Cortex of kidney (tissue), 1 donor: ENCODE measurements around the gene RAB34.

Source experiments
- DNase-seq: peaks from one replicate; lab custom pipeline; 2025; lab: John Stamatoyannopoulos, UW

The RAB34 gene

GRCh38 chr17:28717578-28718332, at the start of gene RAB34:
Gene RAB34 (minus strand): TSS chr17:28717868. CDS start chr17:28717266, 602 bp downstream.
- DNase-seq, result no peak

GRCh38 chr17:28765038-28765437, 47.4 kb upstream of the RAB34 start:
- no peak for DNase-seq

- DNase-seq, result no peak
Observed at GRCh38 chr17:28763804-28764266, 46.2 kb upstream of the RAB34 start.

- DNase-seq, result no peak
Observed at GRCh38 chr17:28763137-28763799, 45.6 kb upstream of the RAB34 start.

GRCh38 chr17:28760601-28761562, 43.2 kb upstream of the RAB34 start:
- DNase-seq, result no peak

GRCh38 chr17:28759256-28759865, 41.7 kb upstream of the RAB34 start:
- no peak for DNase-seq

GRCh38 chr17:28758411-28759121, 40.9 kb upstream of the RAB34 start:
- DNase-seq, result no peak

GRCh38 chr17:28756049-28756804, 38.6 kb upstream of the RAB34 start:
- no peak for DNase-seq

- no peak for DNase-seq
Observed at GRCh38 chr17:28755486-28755885, 37.8 kb upstream of the RAB34 start.

GRCh38 chr17:28751600-28752366, 34.1 kb upstream of the RAB34 start:
- DNase-seq, result no peak

GRCh38 chr17:28750178-28751047, 32.7 kb upstream of the RAB34 start:
- no peak for DNase-seq

GRCh38 chr17:28749516-28750177, 32.0 kb upstream of the RAB34 start:
- no peak for DNase-seq

GRCh38 chr17:28748852-28749515, 31.3 kb upstream of the RAB34 start:
- no peak for DNase-seq

- DNase-seq, result no peak
Observed at GRCh38 chr17:28747801-28748750, 30.4 kb upstream of the RAB34 start.

GRCh38 chr17:28747051-28747691, 29.5 kb upstream of the RAB34 start:
- no peak for DNase-seq

- DNase-seq, result no peak
Observed at GRCh38 chr17:28746611-28747050, 29.0 kb upstream of the RAB34 start.
